Aorta (tissue), 5 donors: ENCODE measurements around the gene PSPN. TPM values are rescaled to one million over a fixed set of nuclear protein-coding genes. Genes with fewer than 3 reads are reported as not detected.
"Not testable (repeated sequence)": the region's sequence is repeated elsewhere in the genome, so short reads cannot be mapped to it uniquely, and the experiment has no call there.

Experiments used
- ATAC-seq: fragments of 200-7000 bp; cut with Tn5 transposase; one replicate; pipeline ENCODE4 v1.9.1; 2022; ENCODE audit warnings: moderate library complexity; ENCODE audit not compliant: low FRiP score
- DNase-seq, 2 donors: peaks; one replicate each; pipeline ENCODE4 v3.0.0-alpha.2; 2020
- H3K27ac ChIP-seq, 2 donors: one replicate each; pipeline ENCODE4 v1.5.1; 2013; ENCODE audit warnings: low read length in 2 of 2, mild to moderate bottlenecking in 2 of 2, moderate library complexity in 2 of 2, control low read depth in 1 of 2, inconsistent platforms in 1 of 2, low read depth in 1 of 2
- H3K27me3 ChIP-seq, 2 donors: one replicate each; pipeline ENCODE4 v1.6.1; 2013; ENCODE audit warnings: control low read depth in 1 of 2, low read length in 1 of 2, mild to moderate bottlenecking in 1 of 2, moderate library complexity in 1 of 2; ENCODE audit not compliant: insufficient read depth in 2 of 2, control insufficient read depth in 1 of 2
- H3K36me3 ChIP-seq, 2 donors: one replicate each; pipeline ENCODE4 v1.6.1; 2013; ENCODE audit warnings: control low read depth in 1 of 2, low read length in 1 of 2, mild to moderate bottlenecking in 1 of 2; ENCODE audit not compliant: insufficient read depth in 2 of 2, control insufficient read depth in 1 of 2
- H3K4me1 ChIP-seq, 2 donors: one replicate each; pipeline ENCODE4 v1.6.1; 2013; ENCODE audit warnings: low read length in 2 of 2, control low read depth in 1 of 2, mild to moderate bottlenecking in 1 of 2, moderate library complexity in 1 of 2; ENCODE audit not compliant: insufficient read depth in 2 of 2, control insufficient read depth in 1 of 2
- H3K4me3 ChIP-seq, 2 donors: one replicate each; pipeline ENCODE4 v1.5.1; 2013; ENCODE audit warnings: low read length in 2 of 2, control low read depth in 1 of 2, mild to moderate bottlenecking in 1 of 2
- H3K9me3 ChIP-seq: one replicate; pipeline ENCODE4 v1.6.1; 2013; ENCODE audit warnings: mild to moderate bottlenecking, low read length; ENCODE audit not compliant: control insufficient read depth
- WGBS, 2 donors: extraction: QIAGEN DNeasy Blood & Tissue Kit; methylation state at CpG; one replicate each; pipeline ENCODE4 v1.1.7; 2013; 5-methylcytosine and 5-hydroxymethylcytosine counted together
- intact Hi-C, 2 donors: fragments of 100-400 bp; cut with DNase I; formaldehyde crosslinking; loops; one replicate each; pipeline versions ENCODE4 v1.14.2 to v1.15.0; 2022
- polyA plus RNA-seq, 2 donors: library from polyadenylated mRNA; stranded (reverse); fragments of 200-250 nt; gene quantifications; one replicate each; pipeline ENCODE4 v1.2.3, GENCODE V29; 2013
- total RNA-seq, 2 donors: library from RNA; stranded (reverse); fragmentation: NEBNext Ultra II Directional; extraction: Animal tissue kit (Norgen Biotek cat#: 25700); gene quantifications; one replicate each; pipeline ENCODE4 v1.2.1, GENCODE V29; 2021
- donor health status: healthy with polysubstance abuse.
- donor health status: Bipolar disorder and iron deficiency.
- donor health status: DM: no; HTN: no; CAD: no.
- donor health status: DM: no; HTN: no; CAD: no.
- donor health status: DM: yes; HTN: yes; CAD: no.

The PSPN gene
- total and polyA plus RNA-seq, 4 donors = 0.95 to 2.2 (median 1.1) TPM

DNA sequence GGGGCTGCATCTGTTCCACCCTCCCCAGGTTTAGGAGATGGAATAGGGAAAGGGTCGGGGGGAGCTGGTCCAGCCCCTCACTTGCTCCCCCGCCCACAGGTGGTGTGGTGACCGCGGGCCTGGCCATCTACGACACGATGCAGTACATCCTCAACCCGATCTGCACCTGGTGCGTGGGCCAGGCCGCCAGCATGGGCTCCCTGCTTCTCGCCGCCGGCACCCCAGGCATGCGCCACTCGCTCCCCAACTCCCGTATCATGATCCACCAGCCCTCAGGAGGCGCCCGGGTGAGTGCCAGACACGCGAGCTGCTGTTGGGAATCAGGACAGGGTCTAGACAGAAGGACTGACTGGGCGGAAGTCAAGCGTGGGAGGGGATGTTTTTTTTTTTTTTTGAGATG is 11.4 kb downstream of the PSPN start:
- ATAC-seq (no peak), DNase-seq (peak in 1 of 2 donors; percentile 76)
- H3K4me3 ChIP-seq = no peak overlapping the region
- no peaks in the 10 kb centered on the region for H3K4me1 ChIP-seq
- no peak overlapping the region for H3K27ac ChIP-seq
- intact Hi-C loops = loop anchor here in 1 of 2 donors (10.0 kb wide), 1 partner anchor 90 kb away; the partner anchor contains the start of gene MLLT1
- H3K36me3 ChIP-seq = peaks cover 4 to 5% of the 10 kb centered on the region in 2 donors
- 96 to 97% methylated on average over 21 of the region's 21 CpGs for WGBS, 2 donors
- no peaks in the 10 kb centered on the region for H3K27me3 ChIP-seq
- H3K9me3 ChIP-seq = no peaks in the 10 kb centered on the region

DNA sequence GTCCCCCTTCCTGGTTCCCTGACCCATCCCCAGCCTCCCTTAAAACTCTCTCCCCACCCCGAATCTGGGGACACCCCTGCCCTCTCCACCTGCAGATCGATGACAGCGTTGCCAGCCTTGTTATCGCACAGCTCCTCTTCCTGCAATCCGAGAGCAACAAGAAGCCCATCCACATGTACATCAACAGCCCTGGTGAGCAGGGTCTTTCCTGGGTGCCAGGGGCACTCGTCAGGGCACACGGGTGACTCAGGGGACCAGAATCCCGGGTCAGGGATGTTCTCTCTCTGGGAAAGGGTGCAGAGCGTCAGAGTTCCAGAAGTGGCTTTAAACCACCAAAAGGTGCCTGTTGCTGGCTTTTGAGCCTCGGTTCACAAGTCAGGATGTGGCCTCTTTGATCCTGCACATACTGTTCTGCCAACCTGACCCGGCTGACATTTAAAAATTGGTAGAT is 13.4 kb downstream of the PSPN start:
- 15% methylated on average over 11 of the region's 11 CpGs for WGBS, 2 donors

DNA sequence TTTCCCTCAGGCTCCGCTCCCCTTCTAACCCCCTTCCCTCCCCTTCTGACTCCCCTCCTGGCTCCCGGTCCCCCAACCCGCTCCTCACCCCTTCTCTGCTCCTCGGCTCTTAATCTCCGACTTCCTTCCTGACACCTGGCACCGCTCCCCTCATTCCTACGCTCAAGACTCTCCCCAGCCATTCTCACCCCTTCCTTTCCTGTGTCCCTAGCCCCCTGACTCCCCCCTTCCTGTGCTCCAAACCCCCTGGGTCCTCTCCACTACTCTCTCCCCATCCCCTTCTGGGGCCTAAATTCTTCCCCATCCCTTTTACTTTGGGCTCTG is 13.7 kb downstream of the PSPN start:
- H3K9me3 ChIP-seq = no peaks in the 10 kb centered on the region
- WGBS, 2 donors = 0 to 1% methylated on average over 7 of the region's 7 CpGs
- ATAC-seq (peak; percentile 41), DNase-seq (no peak)
- H3K36me3 ChIP-seq = peaks cover 4 to 5% of the 10 kb centered on the region in 2 donors
- peak overlapping the region; percentile 52 to 98 for H3K4me3 ChIP-seq
- no peaks in the 10 kb centered on the region for H3K4me1 ChIP-seq
- intact Hi-C loops = loop anchor here in 1 of 2 donors (10.0 kb wide), 1 partner anchor 87 kb away; the partner anchor contains the start of gene MLLT1
- H3K27me3 ChIP-seq = no peaks in the 10 kb centered on the region
- peak overlapping the region in 1 of 2 donors; percentile 75 for H3K27ac ChIP-seq

More for the DNA sequence above, 13.4 kb downstream of the PSPN start:
- Histone ChIP-seq H3K36me3 (peaks cover 4 to 5% of the 10 kb centered on the region in 2 donors), H3K27me3 (no peaks in the 10 kb centered on the region), H3K4me3 (peak overlapping the region; percentile 52 to 98), H3K27ac (peak overlapping the region in 1 of 2 donors; percentile 75), H3K9me3 (no peaks in the 10 kb centered on the region), H3K4me1 (no peaks in the 10 kb centered on the region)
- ATAC-seq = no peak
- DNase-seq = no peak
- intact Hi-C loops = loop anchor here in 1 of 2 donors (10.0 kb wide), 1 partner anchor 88 kb away; the partner anchor contains the start of gene MLLT1

DNA sequence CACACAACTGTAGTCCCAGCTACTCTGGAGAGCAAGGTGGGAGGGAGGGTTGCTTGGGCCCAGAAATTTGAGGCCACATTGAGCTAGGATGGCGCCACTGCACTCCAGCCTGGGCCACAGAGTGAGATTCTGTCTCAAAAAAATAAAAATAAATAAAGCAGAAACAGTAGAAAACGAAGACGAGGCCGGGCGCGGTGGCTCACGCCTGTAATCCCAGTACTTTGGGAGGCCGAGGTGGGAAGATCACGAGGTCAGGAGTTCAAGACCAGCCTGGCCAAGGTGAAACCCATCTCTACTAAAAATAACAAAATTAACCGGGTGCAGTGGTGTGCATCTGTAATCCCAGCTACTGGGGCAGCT is 14.9 kb downstream of the PSPN start:
- H3K36me3 ChIP-seq, H3K9me3 ChIP-seq, H3K27me3 ChIP-seq, H3K27ac ChIP-seq, H3K4me1 ChIP-seq, ATAC-seq, H3K4me3 ChIP-seq, DNase-seq: not testable (repeated sequence)
- WGBS, 2 donors = 94 to 95% methylated on average over 10 of the region's 10 CpGs
- intact Hi-C loops = loop anchor here in 1 of 2 donors (10.0 kb wide), 1 partner anchor 86 kb away; the partner anchor contains the start of gene MLLT1

DNA sequence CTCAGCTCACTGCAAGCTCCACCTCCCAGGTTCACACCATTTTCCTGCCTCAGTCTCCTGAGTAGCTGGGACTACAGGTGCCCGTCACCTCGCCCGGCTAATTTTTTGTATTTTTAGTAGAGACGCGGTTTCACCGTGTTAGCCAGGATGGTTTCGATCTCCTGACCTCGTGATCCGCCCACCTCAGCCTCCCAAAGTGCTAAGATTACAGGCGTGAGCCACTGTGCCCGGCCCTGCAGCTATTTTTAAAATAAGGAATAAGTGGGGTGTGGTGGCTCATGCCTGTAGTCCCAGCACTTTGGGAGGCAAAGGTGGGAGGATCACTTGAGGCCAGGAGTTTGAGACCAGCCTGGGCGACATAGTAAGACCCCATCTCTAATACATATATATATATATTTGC is 15.3 kb downstream of the PSPN start:
- not testable (repeated sequence) for H3K27ac ChIP-seq, H3K27me3 ChIP-seq, H3K4me1 ChIP-seq, ATAC-seq, H3K9me3 ChIP-seq, H3K36me3 ChIP-seq, DNase-seq, H3K4me3 ChIP-seq
- 92% methylated on average over 12 of the region's 12 CpGs for WGBS, 2 donors
- intact Hi-C loops = loop anchor here in 1 of 2 donors (10.0 kb wide), 1 partner anchor 86 kb away; the partner anchor contains the start of gene MLLT1

DNA sequence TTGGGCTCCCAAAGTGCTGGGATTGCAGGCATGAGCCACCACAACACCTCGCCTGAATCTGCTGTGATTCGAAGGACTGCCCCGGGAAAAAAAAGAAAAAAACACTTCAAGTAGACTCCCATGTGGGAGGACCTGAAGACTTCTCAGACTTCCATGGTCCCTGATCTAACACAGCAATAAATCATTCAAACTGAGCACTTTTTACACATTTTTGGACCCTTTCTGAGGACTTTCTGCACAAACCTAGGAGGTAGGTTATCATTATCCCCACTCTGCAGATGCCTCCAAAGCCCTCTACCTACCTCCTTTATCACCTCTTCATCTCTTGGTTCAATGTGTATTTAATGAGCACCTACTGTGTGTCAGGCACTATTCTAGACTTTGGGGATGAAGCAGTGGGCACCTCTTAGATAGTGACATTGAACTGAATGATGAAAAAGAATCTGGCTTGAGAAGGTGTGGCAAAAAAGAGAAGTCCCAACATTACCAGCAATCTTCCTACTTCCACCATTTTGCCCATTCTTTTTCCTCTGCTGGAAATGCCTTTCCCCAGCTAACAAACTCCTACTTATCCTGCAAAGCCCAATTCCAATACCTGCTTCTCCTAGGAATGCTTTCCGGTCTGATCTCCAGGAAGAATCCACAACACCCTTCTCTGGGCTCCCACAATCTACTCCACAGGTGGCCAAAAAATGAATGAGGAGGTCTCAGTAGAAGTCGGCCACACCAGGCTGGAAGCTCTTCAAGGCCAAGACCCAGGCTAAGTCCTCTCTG is 16.0 kb downstream of the PSPN start:
- Histone ChIP-seq H3K4me1 (no peaks in the 10 kb centered on the region), H3K27ac (no peak overlapping the region), H3K4me3 (no peak overlapping the region), H3K27me3 (no peaks in the 10 kb centered on the region), H3K9me3 (no peaks in the 10 kb centered on the region), H3K36me3 (peaks cover 0 to 3% of the 10 kb centered on the region in 2 donors)
- WGBS, 2 donors = 74 to 76% methylated on average over 5 of the region's 5 CpGs
- intact Hi-C loops = loop anchor here in 1 of 2 donors (10.0 kb wide), 1 partner anchor 85 kb away; the partner anchor contains the start of gene MLLT1
- DNase-seq = no peak
- ATAC-seq = no peak

DNA sequence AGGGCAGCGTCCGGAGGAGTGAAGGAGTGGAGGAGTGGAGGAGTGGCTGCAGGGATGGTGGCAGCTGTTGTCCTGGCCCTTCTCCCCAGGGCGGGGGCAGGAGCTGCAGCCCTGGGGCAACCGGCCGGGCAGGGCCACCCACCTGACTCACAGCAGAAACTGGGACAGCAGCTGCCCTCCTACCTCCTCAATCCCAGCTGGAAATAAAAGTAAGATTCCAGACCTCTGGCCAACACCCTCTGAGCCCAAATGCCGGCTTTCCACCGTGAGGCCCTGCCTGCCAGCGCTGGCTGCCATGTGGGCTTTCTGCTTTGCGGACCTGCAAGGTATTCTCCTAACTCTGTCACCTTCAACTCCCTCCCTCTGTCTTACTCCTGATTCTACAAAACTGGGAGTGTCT is 17.7 kb downstream of the PSPN start:
- ATAC-seq (no peak), DNase-seq (no peak)
- no peak overlapping the region for H3K4me3 ChIP-seq
- H3K27me3 ChIP-seq = no peaks in the 10 kb centered on the region
- no peaks in the 10 kb centered on the region for H3K36me3 ChIP-seq
- 47 to 53% methylated on average over 9 of the region's 9 CpGs for WGBS, 2 donors
- H3K9me3 ChIP-seq = no peaks in the 10 kb centered on the region
- no peak overlapping the region for H3K27ac ChIP-seq
- intact Hi-C loops = no loop called here
- H3K4me1 ChIP-seq = no peaks in the 10 kb centered on the region

DNA sequence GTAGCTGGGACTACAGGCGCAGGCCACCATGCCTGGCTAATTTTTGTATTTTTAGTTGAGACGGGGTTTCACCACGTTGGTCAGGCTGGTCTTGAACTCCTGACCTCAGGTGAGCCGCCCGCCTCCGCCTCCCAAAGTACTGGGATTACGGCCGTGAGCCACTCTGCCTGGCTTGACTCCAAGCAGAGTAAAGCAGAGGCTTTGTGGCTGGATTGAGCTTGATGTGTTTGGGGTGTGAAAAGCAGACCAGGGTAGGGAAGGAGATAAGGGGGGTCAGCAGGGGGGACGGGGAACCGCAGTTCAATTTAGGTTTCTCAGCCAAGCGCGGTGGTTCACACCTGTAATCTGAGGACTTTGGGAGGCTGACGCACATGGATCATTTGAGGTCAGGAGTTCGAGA is 18.6 kb downstream of the PSPN start:
- no peak overlapping the region for H3K27ac ChIP-seq
- H3K9me3 ChIP-seq = no peaks in the 10 kb centered on the region
- intact Hi-C loops = no loop called here
- ATAC-seq (no peak), DNase-seq (no peak)
- no peaks in the 10 kb centered on the region for H3K36me3 ChIP-seq
- H3K4me1 ChIP-seq = no peaks in the 10 kb centered on the region
- WGBS, 2 donors = 83% methylated on average over 14 of the region's 14 CpGs
- no peaks in the 10 kb centered on the region for H3K27me3 ChIP-seq
- no peak overlapping the region for H3K4me3 ChIP-seq
